GM21723 (cell line): Measurements from ENCODE around the gene SH3RF1.
"Not testable (repeated sequence)": the region's sequence is repeated elsewhere in the genome, so short reads cannot be mapped to it uniquely, and the experiment has no call there.

Experiments used
- ATAC-seq: cut with Tn5 transposase; IDR thresholded peaks from one replicate; pipeline ENCODE4 v1.9.1; 2021; ENCODE audit warnings: mild to moderate bottlenecking, moderate library complexity; ENCODE audit not compliant: unreplicated experiment

SH3RF1 gene

DNA sequence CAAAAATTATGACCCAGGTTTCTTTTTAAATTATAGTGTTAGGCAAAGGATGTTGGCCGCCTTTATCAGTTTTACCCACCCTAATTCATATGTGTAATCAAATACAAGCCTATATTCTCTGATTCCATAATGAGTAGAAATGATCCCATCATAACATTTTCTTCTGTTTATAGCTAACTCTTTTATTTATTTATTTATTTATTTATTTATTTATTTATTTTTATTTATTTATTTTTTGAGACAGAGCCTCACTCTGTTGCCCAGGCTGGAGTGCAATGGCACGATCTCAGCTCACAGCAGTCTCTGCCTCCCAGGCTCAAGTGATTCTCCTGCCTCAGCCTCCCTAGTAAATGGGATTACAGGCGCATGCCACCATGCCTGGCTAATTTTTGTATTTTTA, 7.1 kb upstream of the SH3RF1 start:
- not testable (repeated sequence) for ATAC-seq

GRCh38 chr4:169275180-169275579, 4.4 kb upstream of the SH3RF1 start:
- ATAC-seq, result no peak

DNA sequence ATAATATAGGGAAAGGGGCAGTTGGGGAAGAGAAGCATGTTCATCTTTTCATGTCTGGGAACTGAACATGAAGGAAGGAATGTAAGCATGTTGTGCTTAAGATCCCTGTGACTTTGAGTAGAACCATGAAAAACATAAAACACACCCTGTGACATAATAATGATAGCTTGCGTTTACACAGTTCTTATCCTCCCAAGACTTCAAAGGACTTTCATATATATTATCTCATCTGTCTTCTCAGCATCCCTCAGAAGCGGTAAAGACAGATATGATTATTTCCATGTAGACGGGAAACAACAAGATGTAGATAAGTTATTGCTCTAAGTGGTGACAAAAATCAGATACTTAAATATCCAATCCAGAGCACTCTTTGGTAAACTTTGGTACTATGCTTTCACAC, 3.3 kb upstream of the SH3RF1 start:
- no peak for ATAC-seq

DNA sequence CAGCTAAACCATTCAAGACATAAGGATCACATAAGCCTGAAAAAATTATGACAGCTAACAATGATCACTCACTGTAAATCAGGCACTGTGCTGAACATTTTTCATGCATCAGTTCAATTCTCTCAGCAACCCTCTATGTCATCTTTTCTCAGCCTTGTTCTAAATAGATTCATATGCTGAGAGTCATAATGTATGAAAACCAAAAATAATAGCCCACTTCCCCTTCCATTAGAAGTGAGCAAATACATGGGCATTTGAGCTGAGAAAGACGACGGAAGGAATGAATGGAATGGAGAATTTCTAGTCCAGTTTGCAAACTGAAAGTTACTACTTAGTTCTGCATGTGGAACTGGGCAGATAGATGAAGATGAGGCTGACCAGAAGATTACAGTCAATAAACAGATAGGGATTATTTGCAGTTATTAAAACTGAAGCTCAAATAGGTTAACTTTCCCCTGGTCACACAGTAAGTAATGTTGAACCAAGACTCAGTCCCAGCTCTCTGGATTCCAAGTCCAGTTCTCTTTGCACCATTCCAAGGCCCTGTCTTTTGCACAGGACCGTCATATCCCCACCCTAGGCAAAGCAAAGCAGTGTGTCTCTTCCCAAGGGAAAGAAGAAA, 1.6 kb upstream of the SH3RF1 start:
- ATAC-seq, result no peak

DNA sequence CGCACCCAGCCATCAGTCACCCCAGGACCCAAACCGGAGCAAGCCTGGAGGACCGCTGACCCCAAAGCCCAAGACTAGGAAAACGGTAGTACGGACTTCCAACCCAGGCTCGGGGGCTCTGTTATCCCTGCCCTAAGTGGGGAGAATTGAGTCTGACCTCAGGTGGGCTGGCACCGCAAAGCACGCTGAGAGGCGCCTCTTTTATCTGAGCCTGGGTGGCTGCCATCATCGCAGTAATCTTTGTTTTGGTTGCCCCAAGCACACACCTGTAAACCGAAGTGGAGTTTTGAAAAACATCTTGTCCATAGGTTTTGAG, 894 bp upstream of the SH3RF1 start:
- ATAC-seq, result no peak

- ATAC-seq, result peak; percentile 53
Measured at GRCh38 chr4:169269916-169270809, 593 bp downstream of the SH3RF1 start.

GRCh38 chr4:169268951-169269760, 1.6 kb downstream of the SH3RF1 start:
- ATAC-seq, result no peak

DNA sequence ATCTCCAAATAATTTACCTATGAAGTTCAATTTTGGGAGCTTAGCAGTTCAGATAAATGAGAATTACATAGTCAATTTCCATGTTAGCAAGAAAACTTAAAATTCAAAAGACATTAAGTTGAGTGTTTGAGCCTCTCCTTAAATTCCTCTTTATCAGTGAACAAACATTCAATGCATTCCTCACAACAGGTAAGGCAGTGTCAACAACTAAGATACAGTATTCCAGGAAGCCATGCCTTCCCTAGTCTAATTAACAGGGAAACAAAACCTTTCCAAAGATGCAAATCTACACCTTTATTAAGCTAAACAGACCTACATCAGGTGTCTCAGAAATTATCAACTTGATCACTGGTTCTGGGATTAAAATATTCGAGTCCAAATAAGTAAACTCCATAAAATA, 3.7 kb downstream of the SH3RF1 start:
- ATAC-seq, result no peak

DNA sequence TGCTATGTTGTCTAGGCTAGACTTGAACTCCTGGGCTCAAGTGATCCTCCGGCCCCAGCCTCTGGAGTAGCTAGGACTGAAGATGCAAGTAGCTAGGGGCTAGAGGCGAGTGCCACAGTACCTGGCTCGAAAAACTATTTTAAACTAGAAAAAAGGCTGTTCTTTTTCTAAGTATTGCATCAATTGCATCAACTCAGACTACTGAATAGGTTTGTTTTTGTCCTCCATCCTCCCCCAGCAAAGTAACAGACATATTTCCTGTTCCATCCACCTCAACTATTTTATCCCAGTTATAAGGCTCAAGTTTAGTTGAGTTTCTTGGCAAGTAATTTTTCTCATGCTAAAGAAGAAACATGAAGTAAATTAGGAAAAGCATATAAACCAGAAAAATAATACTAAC, 4.1 kb downstream of the SH3RF1 start:
- ATAC-seq, result no peak

- ATAC-seq, result no peak
Measured at GRCh38 chr4:169266081-169266480, 4.7 kb downstream of the SH3RF1 start.

DNA sequence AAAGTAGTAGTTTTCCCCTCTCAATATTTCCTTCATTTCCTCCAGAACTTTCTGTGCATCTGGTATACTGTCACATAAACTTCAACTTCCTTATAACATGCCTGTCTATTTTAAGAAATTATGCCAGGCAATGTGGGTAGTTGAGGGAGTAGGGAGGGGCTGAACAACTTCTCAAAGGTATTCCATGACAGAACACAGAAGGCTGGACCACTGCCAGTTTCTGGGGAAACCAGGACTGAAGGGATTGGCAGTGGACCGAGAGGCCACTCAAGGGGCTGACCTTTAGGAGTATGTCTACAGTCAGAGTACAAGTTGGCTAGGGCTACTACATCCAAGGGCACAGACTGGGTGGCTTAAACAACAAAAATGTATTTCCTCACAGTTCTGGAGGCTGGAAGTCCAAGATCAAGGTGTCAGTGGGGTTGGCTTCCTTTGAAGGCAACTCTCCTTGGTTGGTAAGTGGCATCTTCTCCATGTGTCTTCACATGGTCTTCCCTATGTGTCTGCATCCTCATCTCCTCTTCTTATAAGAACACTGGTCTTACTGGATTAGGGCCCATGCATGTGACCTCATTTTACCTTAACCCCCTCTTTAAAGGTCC, 6.9 kb downstream of the SH3RF1 start:
- no peak for ATAC-seq

DNA sequence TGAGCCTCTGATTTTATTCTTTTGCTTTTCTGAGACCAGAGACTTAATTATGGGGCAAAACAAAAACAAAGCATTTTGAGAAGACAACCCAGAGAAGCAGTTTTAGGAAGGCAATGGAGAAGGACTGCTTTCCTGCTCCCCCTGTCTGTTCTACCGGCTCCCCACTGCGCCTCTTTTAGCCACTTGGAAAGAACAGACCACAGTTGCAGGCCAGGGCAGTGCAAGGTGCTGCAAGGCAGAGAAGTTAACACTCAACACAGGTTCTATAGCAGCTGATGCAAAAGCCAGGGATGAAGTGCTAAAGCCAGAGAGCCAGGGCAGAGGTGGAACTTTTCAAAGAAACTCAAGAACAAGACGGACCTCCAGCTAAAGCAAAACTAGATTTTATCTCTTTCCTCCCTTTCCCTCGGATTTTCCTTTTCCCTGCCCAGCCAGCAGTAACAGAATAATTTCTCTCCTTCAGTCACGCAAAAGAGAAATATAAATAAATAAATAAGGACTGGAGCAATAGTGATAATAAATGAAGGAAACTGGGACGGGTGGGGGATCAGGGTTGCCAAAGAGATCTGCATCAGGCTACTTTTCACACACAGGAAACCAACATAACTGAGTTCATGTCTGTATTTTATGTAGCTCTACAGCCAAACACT, 10.4 kb downstream of the SH3RF1 start:
- ATAC-seq, result no peak

GRCh38 chr4:169259271-169259670, 11.5 kb downstream of the SH3RF1 start:
- ATAC-seq, result no peak

DNA sequence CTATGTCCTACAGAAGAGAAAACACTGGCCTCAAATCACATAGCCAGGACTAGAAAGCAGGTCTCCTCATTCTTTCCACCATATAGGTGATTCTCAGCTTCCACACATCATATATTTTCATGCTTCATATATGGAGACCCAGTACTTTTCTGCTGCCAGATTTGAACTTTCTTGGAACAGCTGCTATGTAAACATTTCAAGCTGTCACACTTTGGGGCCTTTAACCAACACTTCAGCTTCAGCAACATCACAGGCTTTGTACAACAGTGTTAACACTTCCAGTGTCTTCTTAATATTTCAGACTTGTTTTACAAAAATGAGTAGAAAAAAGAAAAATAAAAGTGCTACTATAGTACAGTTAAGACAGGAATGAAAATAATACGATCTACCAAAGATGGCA, 12.6 kb downstream of the SH3RF1 start:
- no peak for ATAC-seq

DNA sequence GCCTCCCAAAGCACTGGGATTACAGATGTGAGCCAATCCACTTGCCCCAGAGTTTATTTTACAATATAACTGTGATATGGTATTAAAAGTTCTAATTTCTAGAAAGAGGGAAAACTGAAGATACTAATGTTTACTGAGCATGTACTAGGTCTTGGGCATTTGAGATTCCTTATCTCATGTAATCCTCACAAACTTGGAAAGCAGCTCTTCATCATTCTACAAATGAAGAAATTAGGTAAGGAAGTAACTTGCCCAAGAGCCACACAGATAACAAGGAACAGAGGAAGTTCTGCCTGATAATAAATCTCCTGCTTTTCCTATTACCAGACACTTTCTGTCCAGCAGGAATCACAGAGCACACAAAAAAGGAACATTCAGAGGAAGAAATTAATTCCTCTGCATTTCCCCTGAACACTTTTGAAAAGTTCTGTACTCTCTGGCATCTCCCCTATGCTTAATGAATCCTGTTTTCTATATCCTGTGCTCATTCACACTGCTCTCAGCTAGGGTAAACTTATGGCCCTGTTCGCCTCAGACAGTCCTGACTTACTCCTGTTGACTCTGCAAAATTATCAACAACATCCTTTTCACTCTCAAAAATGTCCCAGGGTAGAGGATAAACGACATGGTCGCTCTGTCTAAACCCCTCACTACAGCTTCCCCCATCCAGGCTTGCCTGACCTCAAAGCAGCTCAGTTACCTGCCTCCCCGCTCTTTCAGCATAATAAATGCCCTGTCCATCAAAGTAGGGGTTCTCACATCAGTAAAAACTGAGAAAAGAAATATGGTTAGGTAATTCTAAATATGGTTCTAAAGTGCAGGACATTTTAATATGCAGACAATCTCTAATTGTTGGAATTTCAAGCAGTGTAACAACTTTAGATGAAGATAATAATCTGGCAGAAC, 13.6 kb downstream of the SH3RF1 start:
- ATAC-seq, result no peak

DNA sequence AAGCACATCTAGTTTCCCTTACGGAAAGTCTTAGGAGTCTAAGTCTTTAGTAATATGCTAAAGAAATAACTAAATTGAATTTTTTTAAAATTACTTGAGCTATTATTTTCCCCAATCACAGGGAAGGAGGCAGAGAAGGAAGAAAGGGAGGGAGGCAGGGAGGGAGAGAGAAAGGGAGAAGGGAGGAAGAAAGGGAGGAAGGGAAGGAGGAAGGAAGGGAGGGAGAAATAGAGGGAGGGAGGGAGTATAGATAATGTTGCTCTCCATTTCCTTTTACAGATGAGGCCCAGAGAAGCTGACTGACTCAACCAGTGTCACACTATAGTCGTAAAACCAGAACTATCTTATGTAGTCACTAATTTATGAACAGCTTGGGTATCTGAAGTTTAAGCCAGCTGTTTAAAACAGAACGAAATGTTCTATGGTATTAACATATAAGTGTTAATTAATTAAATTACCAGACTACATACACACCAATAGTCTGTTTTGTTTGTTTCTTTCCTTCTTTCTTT, 14.6 kb downstream of the SH3RF1 start:
- ATAC-seq, result no peak

DNA sequence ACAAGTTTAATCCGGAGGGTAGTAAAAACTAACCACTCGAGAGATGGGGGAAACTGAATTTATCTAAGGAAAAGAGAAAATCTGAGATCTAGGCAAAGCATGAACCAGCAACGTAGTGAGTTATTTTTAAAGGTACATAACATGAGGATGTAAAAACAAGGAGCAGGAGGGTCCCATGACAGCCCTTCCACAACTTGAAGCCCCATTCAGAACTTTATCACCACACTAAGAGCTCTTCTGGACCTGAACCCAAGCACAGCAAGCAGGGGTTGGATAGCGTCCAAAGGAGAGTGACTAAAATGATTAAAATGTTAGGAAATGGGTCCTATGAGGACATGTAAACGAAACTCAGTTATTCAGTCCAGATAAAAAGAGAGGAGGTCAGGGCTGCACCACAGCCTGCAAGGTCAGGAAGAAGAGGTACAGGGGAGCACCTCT, 16.2 kb downstream of the SH3RF1 start:
- no peak for ATAC-seq

DNA sequence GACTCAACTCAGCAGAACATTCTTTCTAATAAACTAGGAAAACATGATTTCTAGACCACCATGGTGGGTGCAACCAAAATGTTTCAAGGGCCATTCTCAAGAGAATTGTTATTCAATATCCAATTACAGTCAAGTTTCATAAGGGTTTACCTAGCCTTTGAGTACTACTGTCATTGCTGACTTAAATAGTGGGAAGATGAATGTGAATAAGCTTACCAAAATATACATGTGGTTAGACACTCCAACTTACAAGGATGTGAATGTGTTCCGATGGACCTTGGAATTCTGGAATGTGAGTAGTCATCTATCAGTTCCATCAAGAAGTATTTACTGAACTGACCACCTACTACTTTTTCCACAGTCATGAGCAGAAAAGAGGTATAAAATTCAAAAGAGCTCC, 16.9 kb downstream of the SH3RF1 start:
- ATAC-seq, result no peak

GRCh38 chr4:169253113-169253671, 17.6 kb downstream of the SH3RF1 start:
- ATAC-seq, result no peak
